NCI-H446 treated with DMSO at 0.1 percent for 48 hours (cell line): Measurements from ENCODE around the gene NFS1.
"Not testable (repeated sequence)": the region's sequence is repeated elsewhere in the genome, so short reads cannot be mapped to it uniquely, and the experiment has no call there.

Experiments
- DNase-seq: peaks from one replicate; lab custom pipeline; 2025; lab: John Stamatoyannopoulos, UW

The NFS1 gene

GRCh38 chr20:35709259-35709658, 10.1 kb upstream of the NFS1 start:
- DNase-seq = no peak

GRCh38 chr20:35708502-35708901, 9.3 kb upstream of the NFS1 start:
- DNase-seq = no peak

- DNase-seq = not testable (repeated sequence)
Measured at GRCh38 chr20:35706591-35707529, 7.7 kb upstream of the NFS1 start.

GRCh38 chr20:35705894-35706293, 6.7 kb upstream of the NFS1 start:
- not testable (repeated sequence) for DNase-seq

- DNase-seq = no peak
Measured at GRCh38 chr20:35704514-35705261, 5.5 kb upstream of the NFS1 start.

GRCh38 chr20:35702824-35703695, 3.9 kb upstream of the NFS1 start:
- no peak for DNase-seq

- no peak for DNase-seq
Measured at GRCh38 chr20:35702051-35702823, 3.1 kb upstream of the NFS1 start.

GRCh38 chr20:35700625-35701148, 1.5 kb upstream of the NFS1 start:
- no peak for DNase-seq

GRCh38 chr20:35699957-35700624, 939 bp upstream of the NFS1 start:
- no peak for DNase-seq

- DNase-seq = no peak
Measured at GRCh38 chr20:35698298-35699126, 640 bp downstream of the NFS1 start.

GRCh38 chr20:35697696-35698297, 1.4 kb downstream of the NFS1 start:
- DNase-seq = no peak

GRCh38 chr20:35695978-35696377, 3.2 kb downstream of the NFS1 start:
- DNase-seq = no peak

GRCh38 chr20:35695245-35695749, 3.9 kb downstream of the NFS1 start:
- no peak for DNase-seq

- DNase-seq = no peak
Measured at GRCh38 chr20:35690265-35690664, 8.9 kb downstream of the NFS1 start.

GRCh38 chr20:35686872-35687271, 12.3 kb downstream of the NFS1 start:
- not testable (repeated sequence) for DNase-seq

- not testable (repeated sequence) for DNase-seq
Measured at GRCh38 chr20:35685368-35685767, 13.8 kb downstream of the NFS1 start.

- DNase-seq = no peak
Measured at GRCh38 chr20:35681960-35682359, 17.2 kb downstream of the NFS1 start.

- no peak for DNase-seq
Measured at GRCh38 chr20:35680452-35681183, 18.5 kb downstream of the NFS1 start.
